Dermis lymphatic vessel endothelial cell (primary cell): Measurements from ENCODE around the gene SEMA4C. TPM values are rescaled to one million over a fixed set of nuclear protein-coding genes. Genes with fewer than 3 reads are reported as not detected.

Experiments used
- total RNA-seq: library from RNA; depleted of rRNA; stranded (reverse); fragments of >200 nt; gene quantifications from 2 replicates; pipeline ENCODE4 v1.2.1, GENCODE V29; 2014

Gene SEMA4C
- total RNA-seq: 24.2 and 50.0 TPM in 2 replicates

GRCh38 chr2:96869822-96870625 is at the start of gene SEMA4C:
TSS of gene SEMA4C (minus strand) at chr2:96870080. CDS start at chr2:96867886, 2,194 bp downstream.

GRCh38 chr2:96857667-96858372 is 12.1 kb downstream of the SEMA4C start, which contains the start of gene ANKRD39:
TSS of gene ANKRD39 (minus strand) at chr2:96858016. CDS start at chr2:96857987, 29 bp downstream.

GRCh38 chr2:96843538-96844268 is 26.2 kb downstream of the SEMA4C start, which contains the start of gene ANKRD23:
TSS of gene ANKRD23 (minus strand) at chr2:96844021. CDS start at chr2:96843992, 29 bp downstream.

GRCh38 chr2:96816127-96816835 is 53.6 kb downstream of the SEMA4C start, which contains the start of gene CNNM3:
TSS of gene CNNM3 (plus strand) at chr2:96816268. CDS start at chr2:96816278, 10 bp downstream.

Other genes starting within 250 kb of the SEMA4C start
- gene KANSL3, start 231.8 kb downstream of the SEMA4C start, total RNA-seq: 21.7 and 23.8 TPM in 2 replicates
- gene FER1L5, start 227.3 kb downstream of the SEMA4C start, total RNA-seq: not detected in 2 replicates
- 14.6 and 17.4 TPM in 2 replicates for gene LMAN2L, start 130.0 kb downstream of the SEMA4C start, total RNA-seq
- 1.3 and 1.6 TPM in 2 replicates for gene CNNM4, start 109.2 kb downstream of the SEMA4C start, total RNA-seq
- 9.1 and 12.3 TPM in 2 replicates for gene CNNM3, start 53.8 kb downstream of the SEMA4C start, total RNA-seq
- 0.43 and 2.0 TPM in 2 replicates for gene ANKRD23, start 26.1 kb downstream of the SEMA4C start, total RNA-seq
- gene ANKRD39, start 12.1 kb downstream of the SEMA4C start, total RNA-seq: 7.7 and 8.0 TPM in 2 replicates
- gene FAM178B, start 116.5 kb upstream of the SEMA4C start, total RNA-seq: not detected in 2 replicates
- 5.4 and 8.6 TPM in 2 replicates for gene FAHD2B, start 224.8 kb upstream of the SEMA4C start, total RNA-seq
- 29.5 and 36.1 TPM in 2 replicates for gene ANKRD36, start 243.1 kb upstream of the SEMA4C start, total RNA-seq